ENCODE results near the gene BICDL1. TPM values are rescaled to one million over a fixed set of nuclear protein-coding genes. Genes with fewer than 3 reads are reported as not detected.

BICDL1 gene
- total RNA-seq, 4 donors from 2014 or later: 0.47 to 13.9 (median 1.2) TPM

- TF ChIP-seq POLR2AphosphoS5 (IDR thresholded peaks at IDR 0.05) (no peak), CTCF (IDR thresholded peaks at IDR 0.05) (no peak), EP300 (IDR thresholded peaks at IDR 0.05) (no peak), POLR2A (IDR thresholded peaks at IDR 0.05) (no peak)
- ATAC-seq: no peak
- no peaks in the 10 kb centered on the region for H3K9me3 ChIP-seq
- no peaks in the 10 kb centered on the region for H3K4me1 ChIP-seq
- H3K36me3 ChIP-seq: peaks cover 0 to 100% of the 10 kb centered on the region in 2 donors
- no peaks in the 10 kb centered on the region for H3K27me3 ChIP-seq
- WGBS, 2 donors (ENCODE audit: low coverage in 1 of 2): 60 to 100% methylated on average over 1 to 3 of the region's 6 CpGs
- no peak overlapping the region for H3K4me3 ChIP-seq
- no peak overlapping the region for H3K27ac ChIP-seq
Measured at GRCh38 chr12:120132863-120133385, 143.9 kb downstream of the BICDL1 start.

- Histone ChIP-seq H3K27ac (no peak overlapping the region), H3K27me3 (no peaks in the 10 kb centered on the region), H3K4me1 (no peaks in the 10 kb centered on the region), H3K4me3 (no peak overlapping the region), H3K36me3 (peaks cover 0 to 100% of the 10 kb centered on the region in 2 donors), H3K9me3 (no peaks in the 10 kb centered on the region)
- no peak for ATAC-seq
- 100% methylated on average over 2 of the region's 20 CpGs; no CpG with 5 or more reads in 1 of the 2 donors for WGBS, 2 donors (ENCODE audit: low coverage in 1 of 2)
- no peak for TF ChIP-seq POLR2A (IDR thresholded peaks at IDR 0.05)
- no peak for TF ChIP-seq CTCF (IDR thresholded peaks at IDR 0.05)
- TF ChIP-seq EP300 (IDR thresholded peaks at IDR 0.05): no peak
- no peak for TF ChIP-seq POLR2AphosphoS5 (IDR thresholded peaks at IDR 0.05)
Measured at GRCh38 chr12:120134307-120134980, 145.4 kb downstream of the BICDL1 start.

GRCh38 chr12:120136093-120136770 lies 147.2 kb downstream of the BICDL1 start:
- no peaks in the 10 kb centered on the region for H3K27me3 ChIP-seq
- H3K36me3 ChIP-seq: peaks cover 0 to 100% of the 10 kb centered on the region in 2 donors
- ATAC-seq: no peak
- TF ChIP-seq POLR2A (IDR thresholded peaks at IDR 0.05) (no peak), EP300 (IDR thresholded peaks at IDR 0.05) (no peak), POLR2AphosphoS5 (IDR thresholded peaks at IDR 0.05) (no peak), CTCF (IDR thresholded peaks at IDR 0.05) (no peak)
- H3K4me1 ChIP-seq: no peaks in the 10 kb centered on the region
- no peak overlapping the region for H3K27ac ChIP-seq
- no peak overlapping the region for H3K4me3 ChIP-seq
- H3K9me3 ChIP-seq: no peaks in the 10 kb centered on the region
- WGBS, 2 donors (ENCODE audit: low coverage in 1 of 2): 87 to 93% methylated on average over 1 to 5 of the region's 11 CpGs

GRCh38 chr12:120137833-120138232 lies 148.8 kb downstream of the BICDL1 start:
- no peak for ATAC-seq
- Histone ChIP-seq H3K4me3 (no peak overlapping the region), H3K4me1 (no peaks in the 10 kb centered on the region), H3K36me3 (peaks cover 0 to 100% of the 10 kb centered on the region in 2 donors), H3K9me3 (no peaks in the 10 kb centered on the region), H3K27ac (no peak overlapping the region), H3K27me3 (no peaks in the 10 kb centered on the region)
- WGBS, 2 donors (ENCODE audit: low coverage in 1 of 2): 81% methylated on average over 7 of the region's 11 CpGs; no CpG with 5 or more reads in 1 of the 2 donors
- no peak for TF ChIP-seq CTCF (IDR thresholded peaks at IDR 0.05)
- no peak for TF ChIP-seq POLR2AphosphoS5 (IDR thresholded peaks at IDR 0.05)
- no peak for TF ChIP-seq POLR2A (IDR thresholded peaks at IDR 0.05)
- no peak for TF ChIP-seq EP300 (IDR thresholded peaks at IDR 0.05)
